ENCODE results near the gene PARD6A. TPM values are rescaled to one million over a fixed set of nuclear protein-coding genes. Genes with fewer than 3 reads are reported as not detected.

Gene PARD6A
- total and polyA plus RNA-seq, 2 of the 13 experiments (the other 11 are each of a cell fraction or from before 2014, with no cell fraction given), result 3.5 to 4.3 TPM

GRCh38 chr16:67659675-67660563, 841 bp upstream of the PARD6A start, which contains the start of gene ACD (continued):
- TF ChIP-seq TARDBP (CRISPR knock-in tag; IDR thresholded peaks at IDR 0.05), result peak; percentile 28
- TF ChIP-seq NFE2 (CRISPR knock-in tag; IDR thresholded peaks at IDR 0.05), result no peak
- no peak for TF ChIP-seq SUZ12 (IDR thresholded peaks at IDR 0.05; ENCODE audit: low read depth, low read length)
- TF ChIP-seq TSC22D2 (CRISPR knock-in tag; IDR thresholded peaks at IDR 0.05; ENCODE audit: borderline replicate concordance), result no peak
- TF ChIP-seq ARNT2 (CRISPR knock-in tag; IDR thresholded peaks at IDR 0.05; ENCODE audit: low read depth), result peak; percentile 35; the same call in 1 of the 2 replicates
- peak; percentile 73 for TF ChIP-seq NR2C2 (CRISPR knock-in tag; IDR thresholded peaks at IDR 0.05; ENCODE audit: borderline replicate concordance)
- no peak for TF ChIP-seq CREBL2 (CRISPR knock-in tag; IDR thresholded peaks at IDR 0.05; ENCODE audit: borderline replicate concordance)
- TF ChIP-seq BRCA1 (CRISPR knock-in tag; IDR thresholded peaks at IDR 0.05), result no peak
- TF ChIP-seq, protein P1, sequence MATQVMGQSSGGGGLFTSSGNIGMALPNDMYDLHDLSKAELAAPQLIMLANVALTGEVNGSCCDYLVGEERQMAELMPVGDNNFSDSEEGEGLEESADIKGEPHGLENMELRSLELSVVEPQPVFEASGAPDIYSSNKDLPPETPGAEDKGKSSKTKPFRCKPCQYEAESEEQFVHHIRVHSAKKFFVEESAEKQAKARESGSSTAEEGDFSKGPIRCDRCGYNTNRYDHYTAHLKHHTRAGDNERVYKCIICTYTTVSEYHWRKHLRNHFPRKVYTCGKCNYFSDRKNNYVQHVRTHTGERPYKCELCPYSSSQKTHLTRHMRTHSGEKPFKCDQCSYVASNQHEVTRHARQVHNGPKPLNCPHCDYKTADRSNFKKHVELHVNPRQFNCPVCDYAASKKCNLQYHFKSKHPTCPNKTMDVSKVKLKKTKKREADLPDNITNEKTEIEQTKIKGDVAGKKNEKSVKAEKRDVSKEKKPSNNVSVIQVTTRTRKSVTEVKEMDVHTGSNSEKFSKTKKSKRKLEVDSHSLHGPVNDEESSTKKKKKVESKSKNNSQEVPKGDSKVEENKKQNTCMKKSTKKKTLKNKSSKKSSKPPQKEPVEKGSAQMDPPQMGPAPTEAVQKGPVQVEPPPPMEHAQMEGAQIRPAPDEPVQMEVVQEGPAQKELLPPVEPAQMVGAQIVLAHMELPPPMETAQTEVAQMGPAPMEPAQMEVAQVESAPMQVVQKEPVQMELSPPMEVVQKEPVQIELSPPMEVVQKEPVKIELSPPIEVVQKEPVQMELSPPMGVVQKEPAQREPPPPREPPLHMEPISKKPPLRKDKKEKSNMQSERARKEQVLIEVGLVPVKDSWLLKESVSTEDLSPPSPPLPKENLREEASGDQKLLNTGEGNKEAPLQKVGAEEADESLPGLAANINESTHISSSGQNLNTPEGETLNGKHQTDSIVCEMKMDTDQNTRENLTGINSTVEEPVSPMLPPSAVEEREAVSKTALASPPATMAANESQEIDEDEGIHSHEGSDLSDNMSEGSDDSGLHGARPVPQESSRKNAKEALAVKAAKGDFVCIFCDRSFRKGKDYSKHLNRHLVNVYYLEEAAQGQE (IDR thresholded peaks at IDR 0.05; ENCODE audit: borderline replicate concordance in 1 of 2, low read depth in 1 of 2, low read length in 2 of 2), result peak in 1 of 2 experiments; percentile 1; a peak in 1 of 4 replicates
- no peak for TF ChIP-seq ZNF329 (CRISPR knock-in tag; IDR thresholded peaks at IDR 0.05; ENCODE audit: low read depth)
- no peak for TF ChIP-seq NFIC (IDR thresholded peaks at IDR 0.05; ENCODE audit: low read length)
- no peak for TF ChIP-seq HMGA1 (CRISPR knock-in tag; conservative IDR thresholded peaks at IDR 0.05)
- peak; percentile 35; the same call in 1 of the 2 replicates for TF ChIP-seq NR2F2 (IDR thresholded peaks at IDR 0.05; ENCODE audit: borderline replicate concordance, low read depth)
- TF ChIP-seq CBX5 (CRISPR knock-in tag; IDR thresholded peaks at IDR 0.05; ENCODE audit: borderline replicate concordance), result peak; percentile 30; the same call in 1 of the 2 replicates
- TF ChIP-seq FLYWCH1 (CRISPR knock-in tag; IDR thresholded peaks at IDR 0.05), result no peak
- TF ChIP-seq GABPB1 (CRISPR knock-in tag; IDR thresholded peaks at IDR 0.05), result peak; percentile 86
- TF ChIP-seq ETV5 (CRISPR knock-in tag; IDR thresholded peaks at IDR 0.05; ENCODE audit: borderline replicate concordance), result peak; percentile 63; the same call in 1 of the 2 replicates
- peak; percentile 25; the same call in 1 of the 2 replicates for TF ChIP-seq ZNF232 (CRISPR knock-in tag; IDR thresholded peaks at IDR 0.05; ENCODE audit: borderline replicate concordance)
- no peak for TF ChIP-seq ATF7 (IDR thresholded peaks at IDR 0.05)
- no peak; the same call in 1 of the 2 replicates for TF ChIP-seq ATF7 (CRISPR knock-in tag; IDR thresholded peaks at IDR 0.05)
- no peak for TF ChIP-seq ZMAT5 (CRISPR knock-in tag; IDR thresholded peaks at IDR 0.05; ENCODE audit: borderline replicate concordance, low read depth)
- TF ChIP-seq HES4 (CRISPR knock-in tag; IDR thresholded peaks at IDR 0.05; ENCODE audit: borderline replicate concordance), result peak; percentile 89; the same call in 1 of the 2 replicates
- no peak for TF ChIP-seq ZNF557 (CRISPR knock-in tag; IDR thresholded peaks at IDR 0.05)
- no peak for TF ChIP-seq ZNF672 (CRISPR knock-in tag; IDR thresholded peaks at IDR 0.05)
- no peak for TF ChIP-seq ZNF7 (CRISPR knock-in tag; IDR thresholded peaks at IDR 0.05)
- no peak for TF ChIP-seq ZNF816 (CRISPR knock-in tag; IDR thresholded peaks at IDR 0.05; ENCODE audit: borderline replicate concordance)
- peak; percentile 31; the same call in 1 of the 2 replicates for TF ChIP-seq ZSCAN9 (CRISPR knock-in tag; IDR thresholded peaks at IDR 0.05; ENCODE audit: borderline replicate concordance)

Measured in HepG2 (cell line).